ENCODE measurements around the gene SERHL2. TPM values are rescaled to one million over a fixed set of nuclear protein-coding genes. Genes with fewer than 3 reads are reported as not detected.

Gene SERHL2
- total RNA-seq, 1 donor: 2.9 TPM

DNA sequence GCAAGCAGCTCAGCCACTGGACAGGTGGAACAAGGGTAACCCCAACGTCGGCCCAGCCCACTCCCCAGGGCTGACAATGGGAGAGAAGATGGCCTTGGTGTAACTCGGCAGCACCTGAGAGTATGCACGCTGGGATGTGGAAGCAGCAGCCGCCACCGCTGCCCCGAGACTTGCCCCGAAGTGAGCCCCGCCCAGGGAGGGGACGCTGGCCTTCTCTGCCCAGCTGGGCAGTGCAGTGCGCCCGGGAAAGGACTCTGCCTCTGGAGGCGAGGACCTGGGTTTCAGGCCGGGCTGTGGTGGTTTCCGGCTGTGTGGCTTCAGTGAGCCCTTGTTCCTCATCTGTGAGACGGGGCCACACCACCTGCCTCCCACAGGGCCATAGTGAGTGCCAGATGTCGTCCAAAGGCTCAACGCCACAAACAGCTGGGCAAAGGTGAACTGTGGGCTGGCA is 69.6 kb downstream of the SERHL2 start:
- Histone ChIP-seq H2AFZ (ENCODE audit: low read length) (no peak overlapping the region), H3K4me2 (ENCODE audit: insufficient read depth, low read length) (no peak overlapping the region), H3K36me3 (ENCODE audit: insufficient read depth, low read length) (peaks cover 48% of the 10 kb centered on the region), H3K9me3 (ENCODE audit: low read depth, low read length) (no peaks in the 10 kb centered on the region), H3K79me2 (ENCODE audit: insufficient read depth, low read length) (no peaks in the 10 kb centered on the region), H3K4me3 (ENCODE audit: insufficient read depth, low read length) (no peak overlapping the region), H3K27me3 (ENCODE audit: insufficient read depth, low read length) (no peaks in the 10 kb centered on the region), H3K4me1 (ENCODE audit: insufficient read depth, low read length) (peaks cover 29% of the 10 kb centered on the region), H4K20me1 (ENCODE audit: insufficient read depth, low read length) (peaks cover 5% of the 10 kb centered on the region), H3K27ac (ENCODE audit: low read depth, low read length) (no peak overlapping the region)
- peak; percentile 76 for DNase-seq (ENCODE audit: insufficient read length, low spot score, missing footprints)
- TF ChIP-seq, protein P1, sequence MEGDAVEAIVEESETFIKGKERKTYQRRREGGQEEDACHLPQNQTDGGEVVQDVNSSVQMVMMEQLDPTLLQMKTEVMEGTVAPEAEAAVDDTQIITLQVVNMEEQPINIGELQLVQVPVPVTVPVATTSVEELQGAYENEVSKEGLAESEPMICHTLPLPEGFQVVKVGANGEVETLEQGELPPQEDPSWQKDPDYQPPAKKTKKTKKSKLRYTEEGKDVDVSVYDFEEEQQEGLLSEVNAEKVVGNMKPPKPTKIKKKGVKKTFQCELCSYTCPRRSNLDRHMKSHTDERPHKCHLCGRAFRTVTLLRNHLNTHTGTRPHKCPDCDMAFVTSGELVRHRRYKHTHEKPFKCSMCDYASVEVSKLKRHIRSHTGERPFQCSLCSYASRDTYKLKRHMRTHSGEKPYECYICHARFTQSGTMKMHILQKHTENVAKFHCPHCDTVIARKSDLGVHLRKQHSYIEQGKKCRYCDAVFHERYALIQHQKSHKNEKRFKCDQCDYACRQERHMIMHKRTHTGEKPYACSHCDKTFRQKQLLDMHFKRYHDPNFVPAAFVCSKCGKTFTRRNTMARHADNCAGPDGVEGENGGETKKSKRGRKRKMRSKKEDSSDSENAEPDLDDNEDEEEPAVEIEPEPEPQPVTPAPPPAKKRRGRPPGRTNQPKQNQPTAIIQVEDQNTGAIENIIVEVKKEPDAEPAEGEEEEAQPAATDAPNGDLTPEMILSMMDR (IDR thresholded peaks at IDR 0.05; ENCODE audit: extremely low read depth, low read depth, low read length): no peak

Small RNA genes lying within 50 kb of the gene (small RNA-seq; reads per million reads assigned to genes)
- gene RN7SKP80: not detected
- gene RNU6-513P: not detected

Other genes with a start within 250 kb of the SERHL2 start
- under 0.01 TPM in 2 replicates for gene NFAM1, start 121.6 kb upstream of the SERHL2 start, total RNA-seq
- gene RRP7A, start 34.2 kb upstream of the SERHL2 start, total RNA-seq: 21.5 and 29.0 TPM in 2 replicates
- 21.2 and 22.4 TPM in 2 replicates for gene POLDIP3, start 60.9 kb downstream of the SERHL2 start, total RNA-seq
- 0.72 and 1.2 TPM in 2 replicates for gene ATP5MGL, start 86.6 kb downstream of the SERHL2 start, total RNA-seq
- gene CYB5R3, start 95.4 kb downstream of the SERHL2 start, total RNA-seq: 84.3 and 86.9 TPM in 2 replicates
- 19.9 and 24.2 TPM in 2 replicates for gene A4GALT, start 166.9 kb downstream of the SERHL2 start, total RNA-seq

Measured in osteoblast (primary cell).